ENCODE results near the gene AARS2.

Gene AARS2

GRCh38 chr6:44341095-44341890 lies 28.1 kb upstream of the AARS2 start:
- no peaks in the 10 kb centered on the region for H3K79me1 ChIP-seq (replicated peaks; ENCODE audit: low read length, poor library complexity, severe bottlenecking)
- no peak overlapping the region for H3K27ac ChIP-seq (ENCODE audit: low read length, poor library complexity, severe bottlenecking)
- no peaks in the 10 kb centered on the region for H3K36me3 ChIP-seq (ENCODE audit: control insufficient read depth in 1 of 2, insufficient read depth in 2 of 2, low read depth in 1 of 2, low read length in 2 of 2)
- peaks cover 5% of the 10 kb centered on the region for H3K4me1 ChIP-seq (ENCODE audit: control insufficient read depth, insufficient read depth, low read depth, low read length)
- H3K18ac ChIP-seq (ENCODE audit: low read depth in 1 of 2, low read length in 2 of 2): no peak overlapping the region
- 58% methylated on average over 4 of the region's 8 CpGs for WGBS
- H3K9ac ChIP-seq (ENCODE audit: low read length): no peak overlapping the region
- H4K8ac ChIP-seq (ENCODE audit: low read length): no peak overlapping the region
- H3K4me2 ChIP-seq (ENCODE audit: low read length, poor library complexity, severe bottlenecking): no peak overlapping the region
- no peak overlapping the region for H2AFZ ChIP-seq (ENCODE audit: low read depth, low read length)
- no peak overlapping the region for H2BK120ac ChIP-seq (ENCODE audit: low read depth, low read length)
- H3K14ac ChIP-seq (ENCODE audit: low read length in 2 of 2): no peak overlapping the region
- no peaks in the 10 kb centered on the region for H3K9me3 ChIP-seq (ENCODE audit: control insufficient read depth, low read length)
- H2BK5ac ChIP-seq (ENCODE audit: low read depth, low read length, poor library complexity, severe bottlenecking): no peak overlapping the region
- H3K23ac ChIP-seq (ENCODE audit: low read length in 2 of 2): no peak overlapping the region
- no peak overlapping the region for H2BK12ac ChIP-seq (ENCODE audit: low read length in 2 of 2)
- no peak for DNase-seq
- no peak overlapping the region for H3K4me3 ChIP-seq (ENCODE audit: insufficient read depth in 1 of 2, low read depth in 1 of 2, low read length in 2 of 2)
- no peak overlapping the region for H3K4ac ChIP-seq (ENCODE audit: low read depth in 1 of 2, low read length in 2 of 2)
- H3K27me3 ChIP-seq (ENCODE audit: control insufficient read depth in 1 of 2, insufficient read depth in 1 of 2, low read length in 2 of 2): peaks cover 60 to 62% of the 10 kb centered on the region in 2 experiments
- H2BK15ac ChIP-seq (ENCODE audit: low read depth, poor library complexity, severe bottlenecking): no peak overlapping the region
- no peak overlapping the region for H4K91ac ChIP-seq (ENCODE audit: low read length)
- H2AK5ac ChIP-seq (ENCODE audit: low read length, severe bottlenecking): no peak overlapping the region

GRCh38 chr6:44339763-44340625 lies 26.8 kb upstream of the AARS2 start:
- Histone ChIP-seq H3K27me3 (ENCODE audit: control insufficient read depth in 1 of 2, insufficient read depth in 1 of 2, low read length in 2 of 2) (peaks cover 56 to 61% of the 10 kb centered on the region in 2 experiments), H3K27ac (ENCODE audit: low read length, poor library complexity, severe bottlenecking) (no peak overlapping the region), H2AFZ (ENCODE audit: low read depth, low read length) (no peak overlapping the region), H3K9me3 (ENCODE audit: control insufficient read depth, low read length) (no peaks in the 10 kb centered on the region), H3K36me3 (ENCODE audit: control insufficient read depth in 1 of 2, insufficient read depth in 2 of 2, low read depth in 1 of 2, low read length in 2 of 2) (no peaks in the 10 kb centered on the region), H3K18ac (ENCODE audit: low read depth in 1 of 2, low read length in 2 of 2) (no peak overlapping the region), H3K79me1 (replicated peaks; ENCODE audit: low read length, poor library complexity, severe bottlenecking) (no peaks in the 10 kb centered on the region), H2AK5ac (ENCODE audit: low read length, severe bottlenecking) (no peak overlapping the region), H4K91ac (ENCODE audit: low read length) (no peak overlapping the region), H4K8ac (ENCODE audit: low read length) (no peak overlapping the region), H3K4me1 (ENCODE audit: control insufficient read depth, insufficient read depth, low read depth, low read length) (peaks cover 5% of the 10 kb centered on the region), H2BK120ac (ENCODE audit: low read depth, low read length) (no peak overlapping the region), H2BK12ac (ENCODE audit: low read length in 2 of 2) (no peak overlapping the region), H3K4me2 (ENCODE audit: low read length, poor library complexity, severe bottlenecking) (no peak overlapping the region), H3K23ac (ENCODE audit: low read length in 2 of 2) (no peak overlapping the region), H3K9ac (ENCODE audit: low read length) (no peak overlapping the region), H2BK15ac (ENCODE audit: low read depth, poor library complexity, severe bottlenecking) (no peak overlapping the region), H3K4me3 (ENCODE audit: insufficient read depth in 1 of 2, low read depth in 1 of 2, low read length in 2 of 2) (no peak overlapping the region), H2BK5ac (ENCODE audit: low read depth, low read length, poor library complexity, severe bottlenecking) (no peak overlapping the region), H3K14ac (ENCODE audit: low read length in 2 of 2) (no peak overlapping the region), H3K4ac (ENCODE audit: low read depth in 1 of 2, low read length in 2 of 2) (no peak overlapping the region)
- WGBS: 74% methylated on average over 7 of the region's 7 CpGs
- DNase-seq: peak; percentile 31

- Histone ChIP-seq H3K4me3 (ENCODE audit: insufficient read depth in 1 of 2, low read depth in 1 of 2, low read length in 2 of 2) (no peak overlapping the region), H3K79me1 (replicated peaks; ENCODE audit: low read length, poor library complexity, severe bottlenecking) (no peaks in the 10 kb centered on the region), H3K18ac (ENCODE audit: low read depth in 1 of 2, low read length in 2 of 2) (no peak overlapping the region), H3K4ac (ENCODE audit: low read depth in 1 of 2, low read length in 2 of 2) (no peak overlapping the region), H3K14ac (ENCODE audit: low read length in 2 of 2) (no peak overlapping the region), H3K27me3 (ENCODE audit: control insufficient read depth in 1 of 2, insufficient read depth in 1 of 2, low read length in 2 of 2) (peaks cover 50 to 56% of the 10 kb centered on the region in 2 experiments), H3K23ac (ENCODE audit: low read length in 2 of 2) (no peak overlapping the region), H4K8ac (ENCODE audit: low read length) (no peak overlapping the region), H3K4me2 (ENCODE audit: low read length, poor library complexity, severe bottlenecking) (no peak overlapping the region), H3K9me3 (ENCODE audit: control insufficient read depth, low read length) (no peaks in the 10 kb centered on the region), H4K91ac (ENCODE audit: low read length) (no peak overlapping the region), H2AFZ (ENCODE audit: low read depth, low read length) (no peak overlapping the region), H2BK5ac (ENCODE audit: low read depth, low read length, poor library complexity, severe bottlenecking) (no peak overlapping the region), H2AK5ac (ENCODE audit: low read length, severe bottlenecking) (no peak overlapping the region), H3K27ac (ENCODE audit: low read length, poor library complexity, severe bottlenecking) (no peak overlapping the region), H2BK120ac (ENCODE audit: low read depth, low read length) (no peak overlapping the region), H3K36me3 (ENCODE audit: control insufficient read depth in 1 of 2, insufficient read depth in 2 of 2, low read depth in 1 of 2, low read length in 2 of 2) (no peaks in the 10 kb centered on the region), H2BK15ac (ENCODE audit: low read depth, poor library complexity, severe bottlenecking) (no peak overlapping the region), H2BK12ac (ENCODE audit: low read length in 2 of 2) (no peak overlapping the region), H3K9ac (ENCODE audit: low read length) (no peak overlapping the region), H3K4me1 (ENCODE audit: control insufficient read depth, insufficient read depth, low read depth, low read length) (peaks cover 5% of the 10 kb centered on the region)
- WGBS: 79% methylated on average over 5 of the region's 5 CpGs
- no peak for DNase-seq
Measured at GRCh38 chr6:44339301-44339700, 26.2 kb upstream of the AARS2 start.

All from mesenchymal stem cell (in vitro differentiated cells and primary cell).